ENCODE measurements around the gene EFTUD2. TPM values are rescaled to one million over a fixed set of nuclear protein-coding genes. Genes with fewer than 3 reads are reported as not detected.

The EFTUD2 gene
- total and polyA plus RNA-seq, 2 of the 13 experiments (the other 11 are each of a cell fraction or from before 2014, with no cell fraction given): 111 to 137 TPM

DNA sequence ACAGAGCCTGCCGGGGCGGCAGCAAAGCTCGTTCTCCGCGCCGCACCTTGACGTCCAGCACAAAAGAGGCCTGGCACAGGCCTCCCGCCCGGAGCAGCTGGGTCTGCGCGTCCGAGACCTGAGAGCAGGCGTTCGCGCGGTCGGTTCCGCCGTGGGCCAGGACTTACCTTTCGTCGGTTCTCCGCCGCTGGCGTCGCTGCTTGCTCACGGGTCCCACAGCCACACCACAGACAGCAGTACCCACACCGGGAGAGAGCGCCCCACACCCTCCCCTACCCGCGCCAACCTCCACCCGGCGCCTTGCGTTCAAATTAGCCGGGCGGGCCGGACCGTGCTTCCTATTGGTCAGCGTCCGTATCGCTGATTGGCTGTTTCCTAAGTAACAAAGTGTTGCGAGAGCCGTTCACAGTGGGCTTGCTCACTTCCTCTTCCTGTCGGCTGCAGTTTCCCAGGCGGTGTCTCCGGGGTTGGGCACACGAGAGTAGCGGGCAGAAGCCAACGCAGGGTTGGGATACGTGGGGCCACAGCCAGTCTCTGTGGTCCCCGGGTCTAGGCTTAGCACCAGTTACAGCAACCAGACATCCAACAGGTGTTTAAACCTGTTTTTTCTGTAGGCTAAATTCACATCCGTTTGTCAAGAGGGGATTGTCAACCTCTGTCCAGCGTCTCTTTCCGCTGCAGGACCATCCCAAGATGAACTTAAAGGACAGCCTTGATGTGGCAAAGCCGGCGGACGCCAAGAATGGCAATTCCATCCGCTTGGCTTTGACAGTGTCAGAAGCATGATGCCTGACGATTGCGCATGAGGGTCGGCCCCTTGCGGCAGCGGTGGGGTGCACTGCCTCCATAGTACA, 48.4 kb upstream of the EFTUD2 start, which contains the start of gene KIF18B (continued):
- TF ChIP-seq, protein P1, sequence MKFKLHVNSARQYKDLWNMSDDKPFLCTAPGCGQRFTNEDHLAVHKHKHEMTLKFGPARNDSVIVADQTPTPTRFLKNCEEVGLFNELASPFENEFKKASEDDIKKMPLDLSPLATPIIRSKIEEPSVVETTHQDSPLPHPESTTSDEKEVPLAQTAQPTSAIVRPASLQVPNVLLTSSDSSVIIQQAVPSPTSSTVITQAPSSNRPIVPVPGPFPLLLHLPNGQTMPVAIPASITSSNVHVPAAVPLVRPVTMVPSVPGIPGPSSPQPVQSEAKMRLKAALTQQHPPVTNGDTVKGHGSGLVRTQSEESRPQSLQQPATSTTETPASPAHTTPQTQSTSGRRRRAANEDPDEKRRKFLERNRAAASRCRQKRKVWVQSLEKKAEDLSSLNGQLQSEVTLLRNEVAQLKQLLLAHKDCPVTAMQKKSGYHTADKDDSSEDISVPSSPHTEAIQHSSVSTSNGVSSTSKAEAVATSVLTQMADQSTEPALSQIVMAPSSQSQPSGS (CRISPR knock-in tag; IDR thresholded peaks at IDR 0.05): no peak
- no peak for TF ChIP-seq ZFP36 (IDR thresholded peaks at IDR 0.05; ENCODE audit: borderline replicate concordance, low read depth, low read length, partially characterized antibody)
- TF ChIP-seq SMARCC2 (IDR thresholded peaks at IDR 0.05): no peak
- TF ChIP-seq ZNF556 (CRISPR knock-in tag; IDR thresholded peaks at IDR 0.05; ENCODE audit: borderline replicate concordance): peak; percentile 93
- TF ChIP-seq ZNF614 (CRISPR knock-in tag; IDR thresholded peaks at IDR 0.05; ENCODE audit: borderline replicate concordance): no peak; the same call in 1 of the 2 replicates
- peak; percentile 95 for TF ChIP-seq DMAP1 (CRISPR knock-in tag; IDR thresholded peaks at IDR 0.05)
- no peak for TF ChIP-seq ZNF652 (CRISPR knock-in tag; IDR thresholded peaks at IDR 0.05; ENCODE audit: borderline replicate concordance, low read depth)
- TF ChIP-seq ESRRA (CRISPR knock-in tag; IDR thresholded peaks at IDR 0.05; ENCODE audit: low read depth): peak; percentile 41
- no peak for TF ChIP-seq HMG20B (CRISPR knock-in tag; conservative IDR thresholded peaks at IDR 0.05)
- no peak for TF ChIP-seq SIX4 (CRISPR knock-in tag; IDR thresholded peaks at IDR 0.05)
- TF ChIP-seq ZNF577 (CRISPR knock-in tag; IDR thresholded peaks at IDR 0.05; ENCODE audit: borderline replicate concordance, low read depth): no peak
- 0 out of 2 replicates have a peak, but pooled peaks have one; percentile 21 for TF ChIP-seq NCOA1 (CRISPR knock-in tag; IDR thresholded peaks at IDR 0.05)
- TF ChIP-seq ZNF776 (CRISPR knock-in tag; IDR thresholded peaks at IDR 0.05): peak; percentile 71; the same call in 1 of the 2 replicates
- TF ChIP-seq, protein P2, sequence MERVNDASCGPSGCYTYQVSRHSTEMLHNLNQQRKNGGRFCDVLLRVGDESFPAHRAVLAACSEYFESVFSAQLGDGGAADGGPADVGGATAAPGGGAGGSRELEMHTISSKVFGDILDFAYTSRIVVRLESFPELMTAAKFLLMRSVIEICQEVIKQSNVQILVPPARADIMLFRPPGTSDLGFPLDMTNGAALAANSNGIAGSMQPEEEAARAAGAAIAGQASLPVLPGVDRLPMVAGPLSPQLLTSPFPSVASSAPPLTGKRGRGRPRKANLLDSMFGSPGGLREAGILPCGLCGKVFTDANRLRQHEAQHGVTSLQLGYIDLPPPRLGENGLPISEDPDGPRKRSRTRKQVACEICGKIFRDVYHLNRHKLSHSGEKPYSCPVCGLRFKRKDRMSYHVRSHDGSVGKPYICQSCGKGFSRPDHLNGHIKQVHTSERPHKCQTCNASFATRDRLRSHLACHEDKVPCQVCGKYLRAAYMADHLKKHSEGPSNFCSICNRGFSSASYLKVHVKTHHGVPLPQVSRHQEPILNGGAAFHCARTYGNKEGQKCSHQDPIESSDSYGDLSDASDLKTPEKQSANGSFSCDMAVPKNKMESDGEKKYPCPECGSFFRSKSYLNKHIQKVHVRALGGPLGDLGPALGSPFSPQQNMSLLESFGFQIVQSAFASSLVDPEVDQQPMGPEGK (CRISPR knock-in tag; IDR thresholded peaks at IDR 0.05): peak; percentile 45
- TF ChIP-seq ISL2 (CRISPR knock-in tag; IDR thresholded peaks at IDR 0.05): no peak; the same call in 1 of the 2 replicates
- no peak for TF ChIP-seq ZNF839 (CRISPR knock-in tag; IDR thresholded peaks at IDR 0.05; ENCODE audit: borderline replicate concordance)
- TF ChIP-seq, protein P3, sequence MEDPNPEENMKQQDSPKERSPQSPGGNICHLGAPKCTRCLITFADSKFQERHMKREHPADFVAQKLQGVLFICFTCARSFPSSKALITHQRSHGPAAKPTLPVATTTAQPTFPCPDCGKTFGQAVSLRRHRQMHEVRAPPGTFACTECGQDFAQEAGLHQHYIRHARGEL (CRISPR knock-in tag; IDR thresholded peaks at IDR 0.05): peak; percentile 68; the same call in 1 of the 2 replicates
- TF ChIP-seq AKAP8 (CRISPR knock-in tag; IDR thresholded peaks at IDR 0.05): no peak
- peak; percentile 87 for TF ChIP-seq ZNF607 (CRISPR knock-in tag; IDR thresholded peaks at IDR 0.05; ENCODE audit: borderline replicate concordance)
- peak; percentile 90 for TF ChIP-seq ZNF547 (CRISPR knock-in tag; IDR thresholded peaks at IDR 0.05)
- peak; percentile 35; the same call in 1 of the 2 replicates for TF ChIP-seq ZNF746 (CRISPR knock-in tag; IDR thresholded peaks at IDR 0.05)
- TF ChIP-seq SMAD1 (CRISPR knock-in tag; IDR thresholded peaks at IDR 0.05; ENCODE audit: borderline replicate concordance, low read depth): no peak
- 0 out of 2 replicates have a peak, but pooled peaks have one; percentile 9 for TF ChIP-seq ZNF333 (CRISPR knock-in tag; IDR thresholded peaks at IDR 0.05; ENCODE audit: borderline replicate concordance)
- TF ChIP-seq, protein P4, sequence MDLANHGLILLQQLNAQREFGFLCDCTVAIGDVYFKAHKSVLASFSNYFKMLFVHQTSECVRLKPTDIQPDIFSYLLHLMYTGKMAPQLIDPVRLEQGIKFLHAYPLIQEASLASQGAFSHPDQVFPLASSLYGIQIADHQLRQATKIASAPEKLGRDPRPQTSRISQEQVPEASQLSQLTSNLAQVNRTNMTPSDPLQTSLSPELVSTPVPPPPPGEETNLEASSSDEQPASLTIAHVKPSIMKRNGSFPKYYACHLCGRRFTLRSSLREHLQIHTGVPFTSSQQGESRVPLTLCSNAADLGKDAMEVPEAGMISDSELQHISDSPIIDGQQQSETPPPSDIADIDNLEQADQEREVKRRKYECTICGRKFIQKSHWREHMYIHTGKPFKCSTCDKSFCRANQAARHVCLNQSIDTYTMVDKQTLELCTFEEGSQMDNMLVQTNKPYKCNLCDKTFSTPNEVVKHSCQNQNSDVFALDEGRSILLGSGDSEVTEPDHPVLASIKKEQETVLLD (CRISPR knock-in tag; IDR thresholded peaks at IDR 0.05; ENCODE audit: low read depth): 0 out of 2 replicates have a peak, but pooled peaks have one; percentile 63
